Hematopoietic multipotent progenitor cell treated with erythropoietin and hydrocortisone succinate and interleukin-3 and kit ligand, for 6 days (in vitro differentiated cells): ENCODE data around the gene TPRA1.
"Not testable (repeated sequence)": the region's sequence is repeated elsewhere in the genome, so short reads cannot be mapped to it uniquely, and the experiment has no call there.

Source experiments
- DNase-seq: peaks from one replicate; pipeline ENCODE4 v3.0.0-alpha.2; 2015

TPRA1 gene

GRCh38 chr3:127615631-127616305 lies 25.2 kb upstream of the TPRA1 start:
- no peak for DNase-seq

- DNase-seq, result no peak
Observed at GRCh38 chr3:127614928-127615589, 24.5 kb upstream of the TPRA1 start.

GRCh38 chr3:127613406-127613805 lies 22.9 kb upstream of the TPRA1 start:
- DNase-seq, result no peak

- DNase-seq, result no peak
Observed at GRCh38 chr3:127612966-127613365, 22.4 kb upstream of the TPRA1 start.

GRCh38 chr3:127611251-127611650 lies 20.7 kb upstream of the TPRA1 start:
- DNase-seq, result no peak

GRCh38 chr3:127610105-127610504 lies 19.6 kb upstream of the TPRA1 start:
- DNase-seq, result no peak

GRCh38 chr3:127608362-127608718 lies 17.8 kb upstream of the TPRA1 start:
- no peak for DNase-seq

GRCh38 chr3:127607675-127608361 lies 17.3 kb upstream of the TPRA1 start:
- DNase-seq, result no peak

GRCh38 chr3:127606981-127607595 lies 16.6 kb upstream of the TPRA1 start:
- DNase-seq, result no peak

GRCh38 chr3:127606086-127606805 lies 15.7 kb upstream of the TPRA1 start:
- DNase-seq, result no peak

- not testable (repeated sequence) for DNase-seq
Observed at GRCh38 chr3:127605547-127605946, 15.0 kb upstream of the TPRA1 start.

GRCh38 chr3:127604546-127605165 lies 14.1 kb upstream of the TPRA1 start:
- DNase-seq, result no peak

- DNase-seq, result no peak
Observed at GRCh38 chr3:127604035-127604434, 13.5 kb upstream of the TPRA1 start.

- DNase-seq, result no peak
Observed at GRCh38 chr3:127600749-127601456, 10.4 kb upstream of the TPRA1 start.

GRCh38 chr3:127598841-127599570 lies 8.5 kb upstream of the TPRA1 start:
- no peak for DNase-seq

GRCh38 chr3:127597020-127597771 lies 6.7 kb upstream of the TPRA1 start:
- no peak for DNase-seq

- no peak for DNase-seq
Observed at GRCh38 chr3:127595303-127595702, 4.8 kb upstream of the TPRA1 start.

- DNase-seq, result peak; percentile 88
Observed at GRCh38 chr3:127593178-127593577, 2.6 kb upstream of the TPRA1 start.

GRCh38 chr3:127590282-127590592 lies 296 bp downstream of the TPRA1 start:
- DNase-seq, result peak; percentile 46

GRCh38 chr3:127589600-127590281 lies 792 bp downstream of the TPRA1 start:
- no peak for DNase-seq
